Parathyroid adenoma (tissue), 2 donors: Measurements from ENCODE around the gene SLC22A3.
A peak's percentile ranks its signal among the peaks of the same experiment; 100 is the strongest.
"Not testable (repeated sequence)": the region's sequence is repeated elsewhere in the genome, so short reads cannot be mapped to it uniquely, and the experiment has no call there.

Source experiments
- H2AFZ ChIP-seq: fragments of 300-600 bp; sonication (generic); one replicate; pipeline ENCODE4 v1.7.0; 2017; ENCODE audit warnings: antibody characterized with exemption, mild to moderate bottlenecking
- H3K27ac ChIP-seq: fragments of 300-600 bp; sonication (generic); one replicate; pipeline ENCODE4 v1.7.0; 2017
- H3K27me3 ChIP-seq: fragments of 300-600 bp; sonication (generic); one replicate; pipeline ENCODE4 v1.7.0; 2017; ENCODE audit warnings: low read length; ENCODE audit not compliant: control insufficient read depth, insufficient read depth
- H3K36me3 ChIP-seq: fragments of 300-600 bp; sonication (generic); one replicate; pipeline ENCODE4 v1.7.0; 2017; ENCODE audit warnings: low read length; ENCODE audit not compliant: control insufficient read depth, insufficient read depth
- H3K4me1 ChIP-seq: fragments of 300-600 bp; sonication (generic); one replicate; pipeline ENCODE4 v1.7.0; 2017; ENCODE audit warnings: control low read depth
- H3K4me2 ChIP-seq: fragments of 300-600 bp; sonication (generic); one replicate; pipeline ENCODE4 v1.7.0; 2017; ENCODE audit warnings: low read length
- H3K4me3 ChIP-seq: fragments of 300-600 bp; sonication (generic); one replicate; pipeline ENCODE4 v1.7.0; 2017; ENCODE audit warnings: low read depth, low read length
- H3K79me2 ChIP-seq: fragments of 300-600 bp; sonication (generic); one replicate; pipeline ENCODE4 v1.7.0; 2017; ENCODE audit warnings: control low read depth
- H3K9ac ChIP-seq: fragments of 300-600 bp; sonication (generic); one replicate; pipeline ENCODE4 v1.7.0; 2017; ENCODE audit warnings: mild to moderate bottlenecking
- H3K9me3 ChIP-seq: fragments of 300-600 bp; sonication (generic); one replicate; pipeline ENCODE4 v1.7.0; 2017; ENCODE audit warnings: low read length; ENCODE audit not compliant: control insufficient read depth
- TF ChIP-seq, protein P1 (sequence below): fragments of 300-600 bp; sonication (generic); IDR thresholded peaks from one replicate; pipeline ENCODE4 v1.7.0; 2017; ENCODE audit warnings: antibody characterized with exemption, mild to moderate bottlenecking
- donor health status: primary hyperparathyroidism.

SLC22A3 gene, protein sequence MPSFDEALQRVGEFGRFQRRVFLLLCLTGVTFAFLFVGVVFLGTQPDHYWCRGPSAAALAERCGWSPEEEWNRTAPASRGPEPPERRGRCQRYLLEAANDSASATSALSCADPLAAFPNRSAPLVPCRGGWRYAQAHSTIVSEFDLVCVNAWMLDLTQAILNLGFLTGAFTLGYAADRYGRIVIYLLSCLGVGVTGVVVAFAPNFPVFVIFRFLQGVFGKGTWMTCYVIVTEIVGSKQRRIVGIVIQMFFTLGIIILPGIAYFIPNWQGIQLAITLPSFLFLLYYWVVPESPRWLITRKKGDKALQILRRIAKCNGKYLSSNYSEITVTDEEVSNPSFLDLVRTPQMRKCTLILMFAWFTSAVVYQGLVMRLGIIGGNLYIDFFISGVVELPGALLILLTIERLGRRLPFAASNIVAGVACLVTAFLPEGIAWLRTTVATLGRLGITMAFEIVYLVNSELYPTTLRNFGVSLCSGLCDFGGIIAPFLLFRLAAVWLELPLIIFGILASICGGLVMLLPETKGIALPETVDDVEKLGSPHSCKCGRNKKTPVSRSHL

GRCh38 chr6:160348223-160349019 lies at the start of gene SLC22A3:
TSS of gene SLC22A3 (plus strand) at chr6:160348378. CDS start at chr6:160348420, 42 bp downstream.
- Histone ChIP-seq H2AFZ (peak within 1 kb of the TSS; percentile 62), H3K79me2 (no peaks in the 10 kb centered on the region), H3K27me3 (no peaks in the 10 kb centered on the region), H3K4me1 (no peaks in the 10 kb centered on the region), H3K4me3 (peak within 1 kb of the TSS; percentile 20), H3K27ac (no peak within 1 kb of the TSS), H3K9me3 (no peaks in the 10 kb centered on the region), H3K36me3 (no peaks in the 10 kb centered on the region), H3K4me2 (peak within 1 kb of the TSS; percentile 81), H3K9ac (no peak within 1 kb of the TSS)
- TF ChIP-seq, protein P1, sequence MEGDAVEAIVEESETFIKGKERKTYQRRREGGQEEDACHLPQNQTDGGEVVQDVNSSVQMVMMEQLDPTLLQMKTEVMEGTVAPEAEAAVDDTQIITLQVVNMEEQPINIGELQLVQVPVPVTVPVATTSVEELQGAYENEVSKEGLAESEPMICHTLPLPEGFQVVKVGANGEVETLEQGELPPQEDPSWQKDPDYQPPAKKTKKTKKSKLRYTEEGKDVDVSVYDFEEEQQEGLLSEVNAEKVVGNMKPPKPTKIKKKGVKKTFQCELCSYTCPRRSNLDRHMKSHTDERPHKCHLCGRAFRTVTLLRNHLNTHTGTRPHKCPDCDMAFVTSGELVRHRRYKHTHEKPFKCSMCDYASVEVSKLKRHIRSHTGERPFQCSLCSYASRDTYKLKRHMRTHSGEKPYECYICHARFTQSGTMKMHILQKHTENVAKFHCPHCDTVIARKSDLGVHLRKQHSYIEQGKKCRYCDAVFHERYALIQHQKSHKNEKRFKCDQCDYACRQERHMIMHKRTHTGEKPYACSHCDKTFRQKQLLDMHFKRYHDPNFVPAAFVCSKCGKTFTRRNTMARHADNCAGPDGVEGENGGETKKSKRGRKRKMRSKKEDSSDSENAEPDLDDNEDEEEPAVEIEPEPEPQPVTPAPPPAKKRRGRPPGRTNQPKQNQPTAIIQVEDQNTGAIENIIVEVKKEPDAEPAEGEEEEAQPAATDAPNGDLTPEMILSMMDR, result no peak

DNA sequence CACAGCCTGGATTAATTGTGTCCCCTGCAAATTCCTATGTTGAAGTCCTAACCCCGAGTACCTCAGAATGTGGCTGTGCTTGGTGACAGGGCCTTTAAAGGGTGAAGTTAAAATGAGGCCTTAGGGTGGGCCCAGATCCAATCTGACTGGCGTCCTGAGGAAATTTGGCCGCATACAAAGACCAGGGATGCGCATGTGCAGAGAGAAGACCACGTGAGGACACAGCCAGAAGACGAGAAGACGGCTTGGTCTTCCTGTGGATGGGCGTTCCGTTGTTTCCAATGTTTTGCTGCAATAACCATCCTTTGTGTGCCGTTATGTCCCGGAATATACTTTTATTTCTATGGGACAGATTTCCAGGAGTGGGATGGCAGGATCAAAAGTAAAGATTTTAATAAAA lies 48.6 kb upstream of the SLC22A3 start:
- Histone ChIP-seq H3K36me3 (no peaks in the 10 kb centered on the region), H3K4me1 (no peaks in the 10 kb centered on the region), H2AFZ (no peak overlapping the region), H3K4me2 (no peak overlapping the region), H3K9me3 (no peaks in the 10 kb centered on the region), H3K27me3 (no peaks in the 10 kb centered on the region), H3K4me3 (no peak overlapping the region), H3K79me2 (no peaks in the 10 kb centered on the region), H3K27ac (no peak overlapping the region), H3K9ac (no peak overlapping the region)
- TF ChIP-seq, protein P1, result no peak

DNA sequence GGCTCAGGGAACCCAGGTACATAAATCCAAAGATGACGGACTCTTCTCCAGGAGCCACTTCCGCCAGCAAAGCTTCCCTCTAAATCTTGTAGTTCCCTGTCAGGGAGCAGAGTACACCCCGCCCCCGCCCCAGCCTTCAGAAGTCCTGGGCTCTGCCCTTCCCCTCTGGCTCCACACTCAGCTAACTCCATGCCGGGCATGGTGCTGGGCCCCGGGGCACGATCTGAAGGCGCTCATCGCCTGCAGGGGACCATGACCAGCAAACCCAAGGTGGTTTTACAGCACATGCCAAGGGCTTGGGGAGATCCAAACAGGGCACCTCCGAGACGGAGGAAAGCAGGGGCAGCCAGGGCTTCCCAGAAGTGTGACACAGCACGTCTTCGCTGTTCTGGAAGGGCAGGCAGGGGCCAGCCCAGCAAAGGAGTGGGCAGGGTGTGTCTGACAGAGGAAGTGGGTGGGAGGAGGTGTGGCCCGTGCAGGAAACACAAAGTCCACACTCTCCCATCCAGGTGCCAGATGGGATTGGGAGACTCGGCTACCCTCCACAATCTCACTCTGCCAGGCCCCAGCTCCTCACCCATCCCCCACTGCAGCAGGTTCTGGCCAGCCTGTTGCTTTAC lies 48.0 kb upstream of the SLC22A3 start:
- Histone ChIP-seq H3K27ac (no peak overlapping the region), H3K36me3 (no peaks in the 10 kb centered on the region), H3K4me3 (no peak overlapping the region), H2AFZ (no peak overlapping the region), H3K9ac (no peak overlapping the region), H3K27me3 (no peaks in the 10 kb centered on the region), H3K4me2 (no peak overlapping the region), H3K79me2 (no peaks in the 10 kb centered on the region), H3K4me1 (no peaks in the 10 kb centered on the region), H3K9me3 (no peaks in the 10 kb centered on the region)
- TF ChIP-seq, protein P1, result no peak

DNA sequence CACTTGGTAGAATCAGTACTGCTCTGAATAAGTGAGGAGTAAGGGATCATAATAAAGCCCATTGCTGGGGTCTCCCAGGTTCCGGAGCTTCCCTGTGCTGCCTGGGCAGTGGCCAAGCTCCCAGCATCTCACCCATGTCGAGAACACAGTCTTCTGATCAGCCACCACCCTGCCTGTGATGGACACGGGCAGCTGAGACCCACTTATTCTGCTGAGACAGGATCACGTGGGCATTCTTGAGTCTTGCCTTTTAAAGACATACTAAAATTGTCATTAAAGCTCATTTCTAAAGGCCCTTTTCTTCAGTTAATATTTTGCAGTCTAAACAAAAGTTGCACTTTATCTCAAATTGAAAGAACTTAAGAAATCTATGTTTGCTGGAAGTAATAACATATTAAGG lies 46.8 kb upstream of the SLC22A3 start:
- Histone ChIP-seq H3K9ac (no peak overlapping the region), H3K9me3 (no peaks in the 10 kb centered on the region), H3K27me3 (no peaks in the 10 kb centered on the region), H3K4me3 (no peak overlapping the region), H2AFZ (peak overlapping the region; percentile 15), H3K36me3 (no peaks in the 10 kb centered on the region), H3K4me2 (no peak overlapping the region), H3K79me2 (no peaks in the 10 kb centered on the region), H3K27ac (no peak overlapping the region), H3K4me1 (no peaks in the 10 kb centered on the region)
- TF ChIP-seq, protein P1, result no peak

DNA sequence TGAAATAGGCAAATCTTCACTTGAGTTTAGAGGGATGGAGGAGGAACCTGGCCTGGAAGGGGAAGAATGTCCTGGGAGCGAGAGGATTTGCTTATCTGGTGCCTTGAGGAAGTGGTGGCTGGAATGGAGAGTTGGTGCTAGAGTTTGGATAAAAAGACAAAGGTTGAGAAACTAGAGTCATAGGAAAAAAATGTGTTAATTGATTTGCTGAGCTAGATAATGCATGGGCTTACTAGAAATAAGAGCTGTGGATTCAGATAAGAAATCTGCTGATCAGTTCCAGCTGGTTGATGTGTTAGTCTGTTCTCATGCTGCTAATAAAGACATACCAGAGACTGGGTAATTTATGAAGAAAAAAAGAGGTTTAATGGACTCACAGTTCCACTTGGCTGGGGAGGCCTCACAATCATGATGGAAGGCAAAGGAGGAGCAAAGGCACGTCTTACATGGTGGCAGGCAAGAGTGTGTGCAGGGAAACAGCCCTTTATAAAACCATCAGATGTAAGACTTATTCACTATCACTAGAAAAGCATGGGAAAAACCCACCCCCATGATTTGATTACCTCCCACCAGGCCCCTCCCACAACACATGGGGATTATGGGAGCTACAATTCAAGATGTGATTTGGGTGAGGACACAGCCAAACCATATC lies 45.6 kb upstream of the SLC22A3 start:
- not testable (repeated sequence) for H3K4me2 ChIP-seq, H3K79me2 ChIP-seq, H3K9ac ChIP-seq, H3K27ac ChIP-seq, H3K27me3 ChIP-seq, H3K4me3 ChIP-seq, H3K36me3 ChIP-seq, H2AFZ ChIP-seq, H3K9me3 ChIP-seq, H3K4me1 ChIP-seq
